Skeletal muscle satellite cell (primary cell): Measurements from ENCODE around the gene SDSL. TPM values are rescaled to one million over a fixed set of nuclear protein-coding genes. Genes with fewer than 3 reads are reported as not detected.

Source experiments
- H3K27me3 ChIP-seq: 2 replicates; pipeline ENCODE4 v1.7.0; 2013; ENCODE audit warnings: low read length; ENCODE audit not compliant: control insufficient read depth, insufficient read depth
- H3K36me3 ChIP-seq: 2 replicates; pipeline ENCODE4 v1.7.0; 2013; ENCODE audit warnings: mild to moderate bottlenecking, control low read depth, low read length; ENCODE audit not compliant: insufficient read depth
- H3K4me1 ChIP-seq: 2 replicates; pipeline ENCODE4 v1.7.0; 2013; ENCODE audit warnings: low read length; ENCODE audit not compliant: control insufficient read depth, insufficient read depth
- H3K4me2 ChIP-seq: 2 replicates; pipeline ENCODE4 v1.7.0; 2013; ENCODE audit warnings: mild to moderate bottlenecking, low read length
- H3K4me3 ChIP-seq: 2 replicates; pipeline ENCODE4 v1.7.0; 2013; ENCODE audit warnings: low read length
- H3K9ac ChIP-seq: 2 replicates; pipeline ENCODE4 v1.7.0; 2013; ENCODE audit warnings: mild to moderate bottlenecking, low read depth, low read length, moderate library complexity
- H3K9me3 ChIP-seq: replicated peaks from 2 replicates; pipeline ENCODE4 v1.7.0; 2013; ENCODE audit warnings: mild to moderate bottlenecking, control low read depth, low read length
- total RNA-seq: library from RNA; depleted of rRNA; stranded (reverse); fragments of >200 nt; gene quantifications from 2 replicates; pipeline ENCODE4 v1.2.3, GENCODE V29; 2012; rRNA removed

Gene SDSL, protein sequence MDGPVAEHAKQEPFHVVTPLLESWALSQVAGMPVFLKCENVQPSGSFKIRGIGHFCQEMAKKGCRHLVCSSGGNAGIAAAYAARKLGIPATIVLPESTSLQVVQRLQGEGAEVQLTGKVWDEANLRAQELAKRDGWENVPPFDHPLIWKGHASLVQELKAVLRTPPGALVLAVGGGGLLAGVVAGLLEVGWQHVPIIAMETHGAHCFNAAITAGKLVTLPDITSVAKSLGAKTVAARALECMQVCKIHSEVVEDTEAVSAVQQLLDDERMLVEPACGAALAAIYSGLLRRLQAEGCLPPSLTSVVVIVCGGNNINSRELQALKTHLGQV
- 4.8 and 7.9 TPM in 2 replicates for total RNA-seq

DNA sequence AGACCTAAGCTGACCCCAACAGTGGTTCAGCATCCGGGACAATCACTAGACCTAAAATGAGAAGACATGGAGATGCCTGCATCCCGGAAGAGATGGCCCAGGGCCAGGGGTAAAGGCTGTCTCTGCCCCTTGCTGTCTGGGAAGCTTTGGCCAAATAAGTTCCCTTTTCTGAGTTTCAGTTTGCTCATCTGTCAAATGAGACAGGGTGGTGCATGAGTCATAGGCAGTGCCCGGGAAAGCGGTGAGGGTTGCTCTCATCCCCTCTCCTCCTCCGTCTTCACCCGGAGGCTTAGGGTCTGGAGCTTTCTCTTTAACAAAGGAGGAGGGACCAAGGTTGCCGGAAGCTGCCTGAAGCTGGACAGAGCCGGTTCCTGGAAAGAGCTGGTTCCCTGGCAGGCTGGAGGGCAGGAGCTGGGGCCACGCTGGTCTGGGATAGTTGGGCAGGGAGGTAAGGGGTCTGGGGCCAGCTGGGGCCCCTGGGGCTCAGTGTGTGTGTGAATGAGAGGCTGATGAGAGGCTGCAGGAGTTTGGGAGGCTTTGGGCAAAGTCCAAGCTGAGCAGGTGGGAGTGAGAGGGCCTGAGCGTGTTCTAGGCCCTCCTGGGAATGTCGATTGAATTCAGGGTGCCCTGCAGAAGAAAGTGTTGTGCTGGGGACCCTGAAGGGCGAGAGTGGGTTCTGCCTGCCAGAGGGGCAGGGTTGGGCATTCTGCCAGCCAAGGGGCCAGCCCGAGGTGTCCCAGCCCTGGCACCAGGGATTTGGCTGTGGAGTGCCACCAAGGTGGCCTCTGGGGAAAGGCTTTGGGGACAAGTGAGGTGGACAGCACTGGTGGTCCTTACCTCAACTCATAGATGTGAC is at the start of gene SDSL:
Gene SDSL (plus strand): TSS at position 351 of the 856 bp plus-strand sequence. CDS start 5,603 bp downstream, outside the sequence.
- H3K36me3 ChIP-seq: no peaks in the 10 kb centered on the region

DNA sequence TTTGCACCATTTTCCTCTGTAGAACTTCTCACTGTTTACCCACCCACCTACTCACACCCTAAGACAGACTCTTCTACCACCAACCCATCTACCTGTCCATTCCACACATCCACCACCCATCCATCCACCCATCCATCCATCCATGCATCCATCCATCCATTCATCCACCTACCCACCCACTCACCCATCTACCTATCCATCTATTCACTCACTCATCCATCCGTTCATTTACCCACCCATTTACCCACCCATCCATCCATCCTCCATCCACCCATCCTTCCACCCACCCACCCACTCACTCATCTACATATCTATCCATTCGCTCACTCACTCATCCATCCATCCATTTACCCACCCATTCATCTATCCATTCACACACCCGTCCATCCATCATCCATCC is 48.7 kb upstream of the SDSL start:
- Histone ChIP-seq H3K27me3 (no peaks in the 10 kb centered on the region), H3K9me3 (no peaks in the 10 kb centered on the region), H3K4me2 (no peak overlapping the region), H3K4me1 (no peaks in the 10 kb centered on the region), H3K36me3 (peaks cover 41% of the 10 kb centered on the region), H3K4me3 (no peak overlapping the region), H3K9ac (no peak overlapping the region)

More for the DNA sequence above, at the start of gene SDSL:
- H3K4me1 ChIP-seq: peaks cover 11% of the 10 kb centered on the region
- peak within 1 kb of the TSS; percentile 97 for H3K4me2 ChIP-seq
- H3K4me3 ChIP-seq: peak within 1 kb of the TSS; percentile 85
- H3K9ac ChIP-seq: peak within 1 kb of the TSS; percentile 96
- H3K9me3 ChIP-seq: no peaks in the 10 kb centered on the region
- H3K27me3 ChIP-seq: no peaks in the 10 kb centered on the region

GRCh38 chr12:113373969-113374368 is 48.2 kb upstream of the SDSL start:
- Histone ChIP-seq H3K4me3 (no peak overlapping the region), H3K4me1 (no peaks in the 10 kb centered on the region), H3K9me3 (no peaks in the 10 kb centered on the region), H3K4me2 (no peak overlapping the region), H3K36me3 (peaks cover 40% of the 10 kb centered on the region), H3K9ac (no peak overlapping the region), H3K27me3 (no peaks in the 10 kb centered on the region)

GRCh38 chr12:113374823-113375428 is 47.3 kb upstream of the SDSL start:
- Histone ChIP-seq H3K9me3 (no peaks in the 10 kb centered on the region), H3K4me3 (no peak overlapping the region), H3K4me1 (no peaks in the 10 kb centered on the region), H3K36me3 (peaks cover 40% of the 10 kb centered on the region), H3K4me2 (no peak overlapping the region), H3K9ac (no peak overlapping the region), H3K27me3 (no peaks in the 10 kb centered on the region)

DNA sequence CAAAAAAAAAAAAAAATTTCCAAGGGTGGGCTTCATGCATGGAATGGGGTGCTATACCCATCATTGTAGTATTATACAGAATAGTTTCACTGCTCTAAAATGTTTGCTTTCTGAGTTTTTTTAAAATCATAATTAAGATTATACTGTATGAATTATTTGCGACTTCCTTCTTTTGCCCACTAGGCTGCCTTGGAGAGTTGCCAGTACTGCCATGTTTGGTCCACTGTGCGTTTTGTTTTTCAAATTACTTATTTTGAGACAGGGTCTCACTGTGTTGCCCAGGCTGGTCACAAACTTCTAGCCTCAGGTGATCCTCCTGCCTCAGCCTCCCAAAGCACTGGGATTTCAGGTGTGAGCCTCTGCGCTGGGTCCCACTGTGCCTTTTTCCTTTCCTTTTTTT is 43.9 kb upstream of the SDSL start:
- no peak overlapping the region for H3K9ac ChIP-seq
- H3K4me2 ChIP-seq: no peak overlapping the region
- H3K9me3 ChIP-seq: no peaks in the 10 kb centered on the region
- H3K36me3 ChIP-seq: peaks cover 31% of the 10 kb centered on the region
- H3K4me3 ChIP-seq: no peak overlapping the region
- H3K4me1 ChIP-seq: no peaks in the 10 kb centered on the region
- H3K27me3 ChIP-seq: no peaks in the 10 kb centered on the region

DNA sequence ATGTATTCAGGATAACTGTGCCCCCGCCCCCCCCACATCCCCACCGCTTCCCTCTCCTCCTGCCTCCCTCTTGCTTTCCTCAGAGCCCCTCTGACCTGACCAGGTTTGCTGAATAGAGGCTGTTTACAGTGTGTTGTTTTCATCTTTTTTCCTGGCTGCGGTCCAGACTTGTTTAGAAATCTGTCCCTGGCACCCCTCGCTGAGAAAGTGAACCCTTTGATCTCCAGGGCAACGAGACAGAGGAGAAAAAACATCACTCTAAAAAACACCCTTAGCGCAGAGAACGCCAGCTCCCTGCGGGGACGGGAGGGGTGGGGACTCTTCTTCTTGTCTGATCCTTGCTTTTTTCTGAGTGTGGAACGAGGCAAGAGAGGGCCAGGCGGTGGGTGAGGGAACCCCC is 41.0 kb upstream of the SDSL start:
- H3K36me3 ChIP-seq: peaks cover 21% of the 10 kb centered on the region
- H3K9ac ChIP-seq: no peak overlapping the region
- H3K4me3 ChIP-seq: no peak overlapping the region
- no peak overlapping the region for H3K4me2 ChIP-seq
- no peaks in the 10 kb centered on the region for H3K27me3 ChIP-seq
- H3K9me3 ChIP-seq: no peaks in the 10 kb centered on the region
- no peaks in the 10 kb centered on the region for H3K4me1 ChIP-seq

GRCh38 chr12:113382206-113382605 is 40.0 kb upstream of the SDSL start:
- peaks cover 20% of the 10 kb centered on the region for H3K36me3 ChIP-seq
- H3K27me3 ChIP-seq: no peaks in the 10 kb centered on the region
- no peaks in the 10 kb centered on the region for H3K4me1 ChIP-seq
- no peak overlapping the region for H3K4me2 ChIP-seq
- H3K9ac ChIP-seq: no peak overlapping the region
- no peaks in the 10 kb centered on the region for H3K9me3 ChIP-seq
- H3K4me3 ChIP-seq: no peak overlapping the region

DNA sequence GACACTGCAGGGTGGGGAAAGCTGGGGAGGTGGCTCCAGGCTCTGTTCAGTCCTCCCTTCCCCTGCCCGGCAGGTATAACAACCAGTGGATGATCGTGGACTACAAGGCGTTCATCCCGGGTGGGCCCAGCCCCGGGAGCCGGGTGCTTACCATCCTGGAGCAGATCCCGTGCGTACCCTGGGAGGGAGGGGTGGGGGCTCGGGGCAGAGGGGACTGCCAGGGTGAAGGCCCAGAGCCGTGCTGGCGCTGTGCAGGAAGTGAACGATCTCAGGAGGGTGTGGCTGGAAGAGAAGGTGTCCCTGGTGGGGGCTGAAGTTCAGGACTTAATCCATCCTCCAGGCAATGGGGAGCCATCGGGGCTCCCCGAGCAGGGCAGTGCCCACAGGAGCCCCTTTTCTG is 37.4 kb upstream of the SDSL start:
- H3K9ac ChIP-seq: no peak overlapping the region
- no peak overlapping the region for H3K4me2 ChIP-seq
- no peak overlapping the region for H3K4me3 ChIP-seq
- H3K9me3 ChIP-seq: no peaks in the 10 kb centered on the region
- no peaks in the 10 kb centered on the region for H3K4me1 ChIP-seq
- H3K27me3 ChIP-seq: no peaks in the 10 kb centered on the region
- peaks cover 33% of the 10 kb centered on the region for H3K36me3 ChIP-seq

DNA sequence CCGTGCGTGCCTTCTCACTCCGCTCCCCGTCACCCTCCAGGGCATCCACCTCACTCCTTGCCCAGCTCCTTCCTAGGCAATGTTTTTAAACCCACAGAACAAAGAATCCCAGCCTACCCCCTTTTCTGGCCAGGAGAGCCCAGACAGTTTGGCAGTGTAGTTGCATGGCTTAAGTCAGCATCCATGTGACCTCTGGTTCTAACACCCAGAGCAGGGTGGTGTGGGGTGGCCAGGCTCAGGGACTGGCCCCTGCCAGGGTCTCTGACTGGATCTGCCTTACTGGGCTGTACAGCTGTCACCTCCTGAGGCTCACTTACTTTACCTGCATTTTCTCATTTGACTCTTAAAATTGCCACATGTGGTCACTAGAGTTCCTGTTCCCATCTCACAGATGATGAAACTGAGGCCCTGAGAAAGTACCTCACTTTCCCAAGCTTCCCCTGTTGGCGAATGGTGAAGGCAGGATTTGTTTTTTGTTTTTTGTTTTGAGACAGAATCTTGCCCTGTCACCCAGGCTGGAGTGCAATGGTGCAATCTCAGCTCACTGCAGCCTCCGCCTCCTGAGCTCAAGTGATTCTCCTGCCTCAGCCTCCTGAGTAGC is 36.8 kb upstream of the SDSL start:
- no peaks in the 10 kb centered on the region for H3K4me1 ChIP-seq
- H3K4me2 ChIP-seq: no peak overlapping the region
- peaks cover 33% of the 10 kb centered on the region for H3K36me3 ChIP-seq
- H3K9me3 ChIP-seq: no peaks in the 10 kb centered on the region
- no peak overlapping the region for H3K4me3 ChIP-seq
- no peaks in the 10 kb centered on the region for H3K27me3 ChIP-seq
- no peak overlapping the region for H3K9ac ChIP-seq

DNA sequence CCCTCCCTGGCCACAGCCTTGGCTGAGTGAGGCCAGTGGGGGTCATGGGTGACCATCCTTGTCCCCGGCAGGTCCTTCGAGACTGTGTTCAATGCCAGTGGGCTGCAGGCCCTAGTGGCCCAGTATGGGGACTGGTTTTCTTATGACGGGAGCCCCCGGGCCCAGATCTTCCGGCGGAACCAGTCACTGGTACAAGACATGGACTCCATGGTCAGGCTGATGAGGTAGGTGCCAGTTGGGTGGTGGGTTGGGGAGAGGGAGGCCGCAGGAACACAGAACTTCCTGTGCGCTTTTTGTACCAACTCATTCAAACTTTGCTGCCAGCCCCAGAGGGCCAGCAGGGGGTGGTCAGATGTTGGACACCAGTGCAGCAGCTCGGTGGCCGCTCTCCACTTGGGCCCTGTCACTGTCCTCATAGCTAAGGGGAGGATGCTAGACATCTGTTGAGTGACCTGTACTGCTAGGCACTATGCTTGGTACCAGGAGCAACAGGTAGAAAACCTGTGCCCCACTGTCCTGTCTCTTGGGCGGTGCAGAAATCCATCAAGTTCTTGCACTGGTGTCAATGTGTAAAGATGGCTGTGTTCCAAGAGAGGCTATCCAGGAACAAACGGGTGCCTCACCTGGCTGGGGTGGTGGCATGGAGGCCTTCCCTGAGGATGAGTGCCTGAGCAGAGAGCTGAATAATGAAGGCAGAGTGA is 35.2 kb upstream of the SDSL start:
- Histone ChIP-seq H3K4me1 (no peaks in the 10 kb centered on the region), H3K4me3 (no peak overlapping the region), H3K9ac (no peak overlapping the region), H3K9me3 (no peaks in the 10 kb centered on the region), H3K4me2 (no peak overlapping the region), H3K36me3 (peaks cover 40% of the 10 kb centered on the region), H3K27me3 (no peaks in the 10 kb centered on the region)

DNA sequence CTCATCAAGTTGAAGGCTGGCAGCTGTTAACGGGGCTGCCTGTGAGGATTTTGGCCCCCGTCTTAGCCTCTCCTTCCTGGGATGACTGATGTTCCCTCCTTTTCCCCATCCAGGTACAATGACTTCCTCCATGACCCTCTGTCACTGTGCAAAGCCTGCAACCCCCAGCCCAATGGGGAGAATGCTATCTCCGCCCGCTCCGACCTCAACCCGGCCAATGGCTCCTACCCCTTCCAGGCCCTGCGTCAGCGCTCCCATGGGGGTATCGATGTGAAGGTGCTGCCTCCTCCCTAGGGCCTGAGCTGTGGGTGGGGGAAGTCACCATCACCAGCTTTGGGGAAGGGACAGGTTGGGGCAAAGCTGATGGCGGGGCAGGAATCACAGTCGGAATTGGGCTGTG is 34.5 kb upstream of the SDSL start:
- no peaks in the 10 kb centered on the region for H3K9me3 ChIP-seq
- H3K4me2 ChIP-seq: no peak overlapping the region
- no peaks in the 10 kb centered on the region for H3K4me1 ChIP-seq
- H3K4me3 ChIP-seq: no peak overlapping the region
- H3K27me3 ChIP-seq: no peaks in the 10 kb centered on the region
- H3K36me3 ChIP-seq: peaks cover 36% of the 10 kb centered on the region
- H3K9ac ChIP-seq: no peak overlapping the region
